ENCODE data around the gene SLC26A9. TPM values are rescaled to one million over a fixed set of nuclear protein-coding genes. Genes with fewer than 3 reads are reported as not detected.

Gene SLC26A9
- total and polyA plus RNA-seq, 2 experiments from 2014 or later, result not detected

- no peak for ATAC-seq
- Histone ChIP-seq H3K4me2 (no peak overlapping the region), H3K27me3 (ENCODE audit: insufficient read depth) (no peaks in the 10 kb centered on the region), H3K4me1 (ENCODE audit: insufficient read depth) (no peaks in the 10 kb centered on the region), H3K36me3 (ENCODE audit: insufficient read depth) (no peaks in the 10 kb centered on the region), H3F3A (replicated peaks; ENCODE audit: low read depth) (no peaks in the 10 kb centered on the region), H3K27ac (ENCODE audit: low read depth) (no peak overlapping the region), H3K9me2 (ENCODE audit: insufficient read depth) (0 out of 2 replicates have a peak, but pooled peaks cover 3% of the 10 kb centered on the region), H3K79me2 (replicated peaks; ENCODE audit: insufficient read depth) (no peaks in the 10 kb centered on the region), H4K20me1 (replicated peaks; ENCODE audit: insufficient read depth) (no peaks in the 10 kb centered on the region), H2AFZ (no peak overlapping the region), H3K4me3 (no peak overlapping the region)
- no peak for DNase-seq (ENCODE audit: low spot score)
- Mint-ChIP-seq H3K27ac (no peak overlapping the region), H3K27me3 (ENCODE audit: insufficient read depth, low read depth, poor library complexity) (peaks cover 9% of the 10 kb centered on the region), H3K4me3 (no peak overlapping the region), H3K9me3 (no peaks in the 10 kb centered on the region), H3K36me3 (ENCODE audit: low read depth) (no peaks in the 10 kb centered on the region), H3K4me1 (peaks cover 17% of the 10 kb centered on the region)
- TF ChIP-seq POLR2AphosphoS5 (IDR thresholded peaks at IDR 0.05; ENCODE audit: low read depth) (no peak), ETS1 (IDR thresholded peaks at IDR 0.05) (no peak), ZNF462 (CRISPR knock-in tag; IDR thresholded peaks at IDR 0.05) (no peak), JUNB (IDR thresholded peaks at IDR 0.05; ENCODE audit: unreplicated experiment) (no peak), NANOG (IDR thresholded peaks at IDR 0.05; ENCODE audit: borderline replicate concordance) (no peak), EZH2 (IDR thresholded peaks at IDR 0.05; ENCODE audit: low read depth, unreplicated experiment) (no peak), REST (IDR thresholded peaks at IDR 0.05; ENCODE audit: unreplicated experiment) (no peak), STAT1 (IDR thresholded peaks at IDR 0.05; ENCODE audit: unreplicated experiment) (no peak), CREB1 (CRISPR knock-in tag; IDR thresholded peaks at IDR 0.05; ENCODE audit: low read depth) (no peak), EZH2phosphoT487 (IDR thresholded peaks at IDR 0.05; ENCODE audit: unreplicated experiment) (no peak), ZNF331 (CRISPR knock-in tag; IDR thresholded peaks at IDR 0.05; ENCODE audit: low read depth) (no peak), CTCF (conservative IDR thresholded peaks at IDR 0.05; ENCODE audit: low read depth in 2 of 2) (no peak), ZNF114 (CRISPR knock-in tag; IDR thresholded peaks at IDR 0.05) (no peak)
Observed at GRCh38 chr1:205915354-205915990, 27.8 kb downstream of the SLC26A9 start.

All from GM23338 (cell line).